ENCODE results near the gene HAPLN2.
A peak's percentile ranks its signal among the peaks of the same experiment; 100 is the strongest.

Gene HAPLN2

DNA sequence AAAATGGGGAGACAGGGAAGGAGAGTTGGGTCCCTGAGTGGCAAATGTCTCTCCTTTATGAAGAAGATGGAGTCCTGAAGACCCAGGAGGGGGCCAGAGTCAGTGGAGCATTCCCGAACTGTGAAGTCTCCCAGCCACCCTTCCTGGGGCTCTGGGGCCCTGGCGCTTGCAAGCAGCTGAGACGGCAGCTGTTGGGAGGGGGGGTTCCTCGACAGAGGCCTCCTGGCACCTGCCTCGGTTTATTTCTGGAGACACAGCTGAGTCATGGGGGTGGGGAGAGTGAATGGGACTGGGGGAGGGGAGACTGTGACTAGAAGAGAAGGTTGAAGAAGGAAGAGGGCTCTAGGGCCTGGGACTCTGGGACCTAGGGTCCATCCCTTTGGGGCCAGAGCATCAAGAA lies 44.0 kb downstream of the HAPLN2 start:
- WGBS, 2 experiments (ENCODE audit: insufficient coverage in 2 of 2) = 18 to 24% methylated on average over 5 of the region's 5 CpGs

DNA sequence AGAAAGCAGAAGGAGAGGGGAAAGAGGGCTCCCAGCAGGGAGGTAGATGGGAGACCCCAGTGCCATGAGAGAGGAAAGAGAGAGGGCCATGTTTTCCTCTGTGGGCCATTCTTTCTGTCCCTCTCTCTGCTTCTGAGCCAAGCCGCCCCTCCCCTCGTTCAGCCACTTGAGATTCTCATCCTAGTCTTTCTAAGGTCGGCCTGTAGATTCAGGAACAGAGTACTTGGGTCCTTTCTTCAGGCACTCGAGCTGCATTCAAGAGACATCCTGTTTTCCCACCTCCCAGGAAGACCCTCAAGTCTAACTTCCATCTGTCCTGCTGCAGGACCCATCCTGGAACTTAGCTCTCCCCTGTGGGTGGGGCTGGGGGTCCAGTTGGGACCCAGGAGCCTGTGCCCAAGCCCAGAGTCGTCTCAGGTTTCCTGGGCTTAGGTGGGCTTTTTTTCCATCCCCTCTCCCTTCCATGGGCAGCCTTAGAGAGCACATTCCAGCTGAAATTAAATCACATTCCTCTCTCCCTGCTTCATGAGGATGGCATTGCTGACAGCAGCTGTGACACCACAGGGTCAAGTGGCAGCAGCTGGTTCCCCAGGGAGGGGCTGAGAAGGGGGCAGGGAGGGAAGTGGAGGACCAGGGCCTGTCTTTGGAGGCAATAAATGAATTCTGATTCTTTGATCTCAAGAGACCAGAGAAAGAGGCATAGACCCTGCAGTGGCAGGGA lies 45.0 kb downstream of the HAPLN2 start:
- H3K27ac ChIP-seq (ENCODE audit: low read depth, low read length, severe bottlenecking) = peak overlapping the region; percentile 97
- peaks cover 86% of the 10 kb centered on the region for H3K4me1 ChIP-seq (ENCODE audit: control insufficient read depth, insufficient read depth, low read length, poor library complexity, severe bottlenecking)
- H3K36me3 ChIP-seq (ENCODE audit: control insufficient read depth, insufficient read depth, low read length) = no peaks in the 10 kb centered on the region
- no peak overlapping the region for H3K4me3 ChIP-seq (ENCODE audit: extremely low read depth, insufficient read depth, low read length, poor library complexity, severe bottlenecking)
- WGBS, 2 experiments (ENCODE audit: insufficient coverage in 2 of 2) = 11 to 28% methylated on average over 3 to 5 of the region's 5 CpGs
- no peaks in the 10 kb centered on the region for H3K9me3 ChIP-seq (ENCODE audit: control insufficient read depth, low read length)

More for the DNA sequence above, 44.0 kb downstream of the HAPLN2 start:
- Histone ChIP-seq H3K36me3 (ENCODE audit: control insufficient read depth, insufficient read depth, low read length) (no peaks in the 10 kb centered on the region), H3K4me3 (ENCODE audit: extremely low read depth, insufficient read depth, low read length, poor library complexity, severe bottlenecking) (peak overlapping the region; percentile 8), H3K9me3 (ENCODE audit: control insufficient read depth, low read length) (no peaks in the 10 kb centered on the region), H3K4me1 (ENCODE audit: control insufficient read depth, insufficient read depth, low read length, poor library complexity, severe bottlenecking) (peaks cover 78% of the 10 kb centered on the region), H3K27ac (ENCODE audit: low read depth, low read length, severe bottlenecking) (peak overlapping the region; percentile 97)

- no peaks in the 10 kb centered on the region for H3K9me3 ChIP-seq (ENCODE audit: control insufficient read depth, low read length)
- no peaks in the 10 kb centered on the region for H3K36me3 ChIP-seq (ENCODE audit: control insufficient read depth, insufficient read depth, low read length)
- H3K4me3 ChIP-seq (ENCODE audit: extremely low read depth, insufficient read depth, low read length, poor library complexity, severe bottlenecking) = no peak overlapping the region
- peaks cover 86% of the 10 kb centered on the region for H3K4me1 ChIP-seq (ENCODE audit: control insufficient read depth, insufficient read depth, low read length, poor library complexity, severe bottlenecking)
- 32 to 34% methylated on average over 12 of the region's 16 CpGs for WGBS, 2 experiments (ENCODE audit: insufficient coverage in 2 of 2)
- H3K27ac ChIP-seq (ENCODE audit: low read depth, low read length, severe bottlenecking) = peak overlapping the region; percentile 97
Observed at GRCh38 chr1:156664767-156665411, 45.7 kb downstream of the HAPLN2 start.

- Histone ChIP-seq H3K4me1 (ENCODE audit: control insufficient read depth, insufficient read depth, low read length, poor library complexity, severe bottlenecking) (peaks cover 88% of the 10 kb centered on the region), H3K27ac (ENCODE audit: low read depth, low read length, severe bottlenecking) (peak overlapping the region; percentile 97), H3K36me3 (ENCODE audit: control insufficient read depth, insufficient read depth, low read length) (peaks cover 3% of the 10 kb centered on the region), H3K9me3 (ENCODE audit: control insufficient read depth, low read length) (no peaks in the 10 kb centered on the region), H3K4me3 (ENCODE audit: extremely low read depth, insufficient read depth, low read length, poor library complexity, severe bottlenecking) (no peak overlapping the region)
- WGBS, 2 experiments (ENCODE audit: insufficient coverage in 2 of 2) = 56 to 69% methylated on average over 2 of the region's 3 CpGs
Observed at GRCh38 chr1:156665539-156665938, 46.3 kb downstream of the HAPLN2 start.

- H3K36me3 ChIP-seq (ENCODE audit: control insufficient read depth, insufficient read depth, low read length) = peaks cover 16% of the 10 kb centered on the region
- peaks cover 88% of the 10 kb centered on the region for H3K4me1 ChIP-seq (ENCODE audit: control insufficient read depth, insufficient read depth, low read length, poor library complexity, severe bottlenecking)
- H3K4me3 ChIP-seq (ENCODE audit: extremely low read depth, insufficient read depth, low read length, poor library complexity, severe bottlenecking) = no peak overlapping the region
- no peaks in the 10 kb centered on the region for H3K9me3 ChIP-seq (ENCODE audit: control insufficient read depth, low read length)
- 87 to 95% methylated on average over 7 to 8 of the region's 9 CpGs for WGBS, 2 experiments (ENCODE audit: insufficient coverage in 2 of 2)
- H3K27ac ChIP-seq (ENCODE audit: low read depth, low read length, severe bottlenecking) = peak overlapping the region; percentile 90
Observed at GRCh38 chr1:156666862-156667609, 47.8 kb downstream of the HAPLN2 start.

DNA sequence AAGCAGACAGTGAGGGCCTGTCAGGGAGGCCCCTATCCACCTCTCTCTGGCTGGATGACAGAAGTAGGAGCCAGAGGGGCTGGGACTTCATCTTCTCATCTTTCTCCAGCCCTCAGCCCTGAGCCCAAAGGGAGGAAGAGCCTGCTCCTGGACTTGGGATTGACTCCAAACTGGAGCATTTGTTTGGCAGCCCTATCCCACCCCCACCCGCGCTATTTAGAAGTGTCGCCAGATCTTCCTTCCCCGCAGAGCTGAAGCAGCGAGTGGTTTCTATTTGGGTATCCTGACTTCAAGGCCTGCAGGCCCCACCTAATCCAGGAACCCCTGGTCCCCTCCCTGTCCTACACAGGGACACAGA lies 48.4 kb downstream of the HAPLN2 start:
- no peaks in the 10 kb centered on the region for H3K9me3 ChIP-seq (ENCODE audit: control insufficient read depth, low read length)
- no peak overlapping the region for H3K4me3 ChIP-seq (ENCODE audit: extremely low read depth, insufficient read depth, low read length, poor library complexity, severe bottlenecking)
- H3K4me1 ChIP-seq (ENCODE audit: control insufficient read depth, insufficient read depth, low read length, poor library complexity, severe bottlenecking) = peaks cover 86% of the 10 kb centered on the region
- peak overlapping the region; percentile 90 for H3K27ac ChIP-seq (ENCODE audit: low read depth, low read length, severe bottlenecking)
- peaks cover 22% of the 10 kb centered on the region for H3K36me3 ChIP-seq (ENCODE audit: control insufficient read depth, insufficient read depth, low read length)
- 17% methylated on average over 3 of the region's 5 CpGs; no CpG with 5 or more reads in 1 of the 2 experiments for WGBS, 2 experiments (ENCODE audit: insufficient coverage in 2 of 2)

GRCh38 chr1:156667968-156668709 lies 48.9 kb downstream of the HAPLN2 start:
- 34 to 39% methylated on average over 2 to 4 of the region's 9 CpGs for WGBS, 2 experiments (ENCODE audit: insufficient coverage in 2 of 2)
- peaks cover 86% of the 10 kb centered on the region for H3K4me1 ChIP-seq (ENCODE audit: control insufficient read depth, insufficient read depth, low read length, poor library complexity, severe bottlenecking)

GRCh38 chr1:156668801-156669637 lies 49.8 kb downstream of the HAPLN2 start:
- Histone ChIP-seq H3K27ac (ENCODE audit: low read depth, low read length, severe bottlenecking) (peak overlapping the region; percentile 90), H3K4me1 (ENCODE audit: control insufficient read depth, insufficient read depth, low read length, poor library complexity, severe bottlenecking) (peaks cover 87% of the 10 kb centered on the region)

More at GRCh38 chr1:156667968-156668709, 48.9 kb downstream of the HAPLN2 start:
- peak overlapping the region; percentile 90 for H3K27ac ChIP-seq (ENCODE audit: low read depth, low read length, severe bottlenecking)
- no peak overlapping the region for H3K4me3 ChIP-seq (ENCODE audit: extremely low read depth, insufficient read depth, low read length, poor library complexity, severe bottlenecking)
- peaks cover 27% of the 10 kb centered on the region for H3K36me3 ChIP-seq (ENCODE audit: control insufficient read depth, insufficient read depth, low read length)
- H3K9me3 ChIP-seq (ENCODE audit: control insufficient read depth, low read length) = no peaks in the 10 kb centered on the region

GRCh38 chr1:156669794-156670193 lies 50.6 kb downstream of the HAPLN2 start:
- Histone ChIP-seq H3K9me3 (ENCODE audit: control insufficient read depth, low read length) (no peaks in the 10 kb centered on the region), H3K36me3 (ENCODE audit: control insufficient read depth, insufficient read depth, low read length) (peaks cover 44% of the 10 kb centered on the region), H3K27ac (ENCODE audit: low read depth, low read length, severe bottlenecking) (peak overlapping the region; percentile 90), H3K4me3 (ENCODE audit: extremely low read depth, insufficient read depth, low read length, poor library complexity, severe bottlenecking) (no peak overlapping the region), H3K4me1 (ENCODE audit: control insufficient read depth, insufficient read depth, low read length, poor library complexity, severe bottlenecking) (peaks cover 87% of the 10 kb centered on the region)
- WGBS, 2 experiments (ENCODE audit: insufficient coverage in 2 of 2) = 51 to 67% methylated on average over 1 to 3 of the region's 5 CpGs

More at GRCh38 chr1:156668801-156669637, 49.8 kb downstream of the HAPLN2 start:
- H3K9me3 ChIP-seq (ENCODE audit: control insufficient read depth, low read length) = no peaks in the 10 kb centered on the region
- no peak overlapping the region for H3K4me3 ChIP-seq (ENCODE audit: extremely low read depth, insufficient read depth, low read length, poor library complexity, severe bottlenecking)
- H3K36me3 ChIP-seq (ENCODE audit: control insufficient read depth, insufficient read depth, low read length) = peaks cover 36% of the 10 kb centered on the region
- WGBS, 2 experiments (ENCODE audit: insufficient coverage in 2 of 2) = 40 to 44% methylated on average over 16 to 17 of the region's 17 CpGs
